ENCODE measurements around the gene HTR4. TPM values are rescaled to one million over a fixed set of nuclear protein-coding genes. Genes with fewer than 3 reads are reported as not detected.

HTR4 gene
- total and polyA plus RNA-seq, 4 donors: 0.17 to 0.18 TPM; not detected in 2

DNA sequence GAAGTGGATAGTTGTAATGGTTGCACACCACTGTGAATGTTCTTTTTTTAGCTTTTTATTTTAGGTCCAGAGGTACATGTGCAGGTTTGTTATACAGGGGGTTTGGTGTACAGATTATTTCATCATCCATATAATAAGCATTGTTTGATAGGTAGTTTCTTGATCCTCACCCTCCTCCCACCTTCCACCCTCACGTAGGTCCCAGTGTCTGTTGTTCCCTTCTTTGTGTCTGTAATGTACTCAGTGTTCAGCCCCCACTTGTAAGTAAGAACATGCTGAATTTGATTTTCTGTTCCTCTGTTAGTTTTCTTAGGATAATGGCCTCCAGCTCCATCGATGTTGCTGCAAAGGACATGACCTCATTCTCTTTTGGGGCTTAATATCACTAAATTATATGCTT is 99.7 kb downstream of the HTR4 start:
- H3K4me3 ChIP-seq: no peak overlapping the region
- no peaks in the 10 kb centered on the region for H3K36me3 ChIP-seq (ENCODE audit: control insufficient read depth in 4 of 4, insufficient read depth in 4 of 4, low read length in 4 of 4)
- no peak for TF ChIP-seq CTCF (IDR thresholded peaks at IDR 0.05; ENCODE audit: control extremely low read depth, extremely low read depth)
- WGBS, 2 donors: 85 to 92% methylated on average over 2 of the region's 2 CpGs
- H3K9ac ChIP-seq (ENCODE audit: insufficient read depth in 1 of 2, low read length in 2 of 2): no peak overlapping the region
- ATAC-seq (ENCODE audit: insufficient read depth, low FRiP score) (no peak), DNase-seq (no peak)
- peaks cover 0 to 4% (median 0%) of the 10 kb centered on the region in 5 donors for H3K4me1 ChIP-seq (ENCODE audit: control insufficient read depth in 5 of 5, insufficient read depth in 5 of 5, low read length in 5 of 5)
- H3K27ac ChIP-seq (ENCODE audit: low read depth in 1 of 2, low read length in 1 of 2): no peak overlapping the region
- H3K9me3 ChIP-seq (ENCODE audit: control insufficient read depth in 4 of 4, insufficient read depth in 3 of 4, low read length in 3 of 4): no peaks in the 10 kb centered on the region
- H3K27me3 ChIP-seq (ENCODE audit: control insufficient read depth in 3 of 3, insufficient read depth in 3 of 3, low read length in 2 of 3): no peaks in the 10 kb centered on the region

- no peak overlapping the region for H3K9ac ChIP-seq (ENCODE audit: insufficient read depth in 1 of 2, low read length in 2 of 2)
- H3K9me3 ChIP-seq (ENCODE audit: control insufficient read depth in 4 of 4, insufficient read depth in 3 of 4, low read length in 3 of 4): peaks cover 0 to 4% (median 1%) of the 10 kb centered on the region in 4 donors
- ATAC-seq (ENCODE audit: insufficient read depth, low FRiP score) (no peak), DNase-seq (no peak)
- H3K27ac ChIP-seq (ENCODE audit: low read depth in 1 of 2, low read length in 1 of 2): no peak overlapping the region
- no peak for TF ChIP-seq CTCF (IDR thresholded peaks at IDR 0.05; ENCODE audit: control extremely low read depth, extremely low read depth)
- H3K4me1 ChIP-seq (ENCODE audit: control insufficient read depth in 5 of 5, insufficient read depth in 5 of 5, low read length in 5 of 5): peaks cover 0 to 6% (median 0%) of the 10 kb centered on the region in 5 donors
- no peak overlapping the region for H3K4me3 ChIP-seq
- H3K27me3 ChIP-seq (ENCODE audit: control insufficient read depth in 3 of 3, insufficient read depth in 3 of 3, low read length in 2 of 3): no peaks in the 10 kb centered on the region
- WGBS, 2 donors: 78 to 83% methylated on average over 2 of the region's 2 CpGs
- H3K36me3 ChIP-seq (ENCODE audit: control insufficient read depth in 4 of 4, insufficient read depth in 4 of 4, low read length in 4 of 4): no peaks in the 10 kb centered on the region
These were observed 110.6 kb downstream of the HTR4 start for GRCh38 chr5:148543727-148544126.

GRCh38 chr5:148542812-148543211 is 111.5 kb downstream of the HTR4 start:
- H3K9ac ChIP-seq (ENCODE audit: insufficient read depth in 1 of 2, low read length in 2 of 2): no peak overlapping the region
- WGBS, 2 donors: 76 to 77% methylated on average over 1 of the region's 1 CpG
- DNase-seq: no peak
- no peaks in the 10 kb centered on the region for H3K27me3 ChIP-seq (ENCODE audit: control insufficient read depth in 3 of 3, insufficient read depth in 3 of 3, low read length in 2 of 3)
- ATAC-seq (ENCODE audit: insufficient read depth, low FRiP score): no peak
- no peak overlapping the region for H3K27ac ChIP-seq (ENCODE audit: low read depth in 1 of 2, low read length in 1 of 2)
- peaks cover 0 to 4% (median 1%) of the 10 kb centered on the region in 4 donors for H3K9me3 ChIP-seq (ENCODE audit: control insufficient read depth in 4 of 4, insufficient read depth in 3 of 4, low read length in 3 of 4)
- TF ChIP-seq CTCF (IDR thresholded peaks at IDR 0.05; ENCODE audit: control extremely low read depth, extremely low read depth): no peak
- H3K36me3 ChIP-seq (ENCODE audit: control insufficient read depth in 4 of 4, insufficient read depth in 4 of 4, low read length in 4 of 4): no peaks in the 10 kb centered on the region
- H3K4me1 ChIP-seq (ENCODE audit: control insufficient read depth in 5 of 5, insufficient read depth in 5 of 5, low read length in 5 of 5): peaks cover 0 to 6% (median 0%) of the 10 kb centered on the region in 5 donors
- H3K4me3 ChIP-seq: no peak overlapping the region
